Hepatocyte (in vitro differentiated cells): ENCODE data around the gene RBM38. TPM values are rescaled to one million over a fixed set of nuclear protein-coding genes. Genes with fewer than 3 reads are reported as not detected.

Experiments
- DNase-seq: peaks from one replicate; pipeline ENCODE4 v3.0.0-alpha.2; 2016; ENCODE audit warnings: low spot score
- H2AFZ ChIP-seq: fragments of 200-600 bp; sonication (generic); 2 replicates; pipeline ENCODE4 v1.6.0; 2016; ENCODE audit warnings: antibody characterized with exemption, mild to moderate bottlenecking
- H3K27ac ChIP-seq: fragments of 200-600 bp; sonication (generic); 2 replicates; pipeline ENCODE4 v1.5.1; 2016; ENCODE audit warnings: mild to moderate bottlenecking
- H3K27me3 ChIP-seq: fragments of 200-600 bp; sonication (generic); 2 replicates; pipeline ENCODE4 v1.6.1; 2016
- H3K36me3 ChIP-seq: fragments of 200-600 bp; sonication (generic); replicated peaks from 2 replicates; pipeline ENCODE4 v1.5.1; 2016; ENCODE audit warnings: low read depth; ENCODE audit not compliant: insufficient read depth
- H3K4me1 ChIP-seq: fragments of 200-600 bp; sonication (generic); 2 replicates; pipeline ENCODE4 v1.5.1; 2016; ENCODE audit warnings: mild to moderate bottlenecking, moderate library complexity; ENCODE audit not compliant: insufficient read depth
- H3K4me2 ChIP-seq: fragments of 200-600 bp; sonication (generic); 2 replicates; pipeline ENCODE4 v1.6.0; 2016
- H3K4me3 ChIP-seq: fragments of 200-600 bp; sonication (generic); 2 replicates; pipeline ENCODE4 v1.5.1; 2016; ENCODE audit warnings: mild to moderate bottlenecking
- H3K79me2 ChIP-seq: fragments of 200-600 bp; sonication (generic); 2 replicates; pipeline ENCODE4 v1.6.0; 2017; ENCODE audit warnings: mild to moderate bottlenecking
- H3K9me2 ChIP-seq: fragments of 200-600 bp; sonication (generic); replicated peaks from 2 replicates; pipeline ENCODE4 v1.6.0; 2017; ENCODE audit warnings: mild to moderate bottlenecking; ENCODE audit not compliant: insufficient read depth
- H3K9me3 ChIP-seq: fragments of 200-600 bp; sonication (generic); 2 replicates; pipeline ENCODE4 v1.5.1; 2016; ENCODE audit warnings: low read depth, mild to moderate bottlenecking
- H4K20me1 ChIP-seq: fragments of 200-600 bp; sonication (generic); 2 replicates; pipeline ENCODE4 v1.6.0; 2016; ENCODE audit warnings: mild to moderate bottlenecking; ENCODE audit not compliant: insufficient read depth, poor library complexity, severe bottlenecking
- CTCF ChIP-seq: fragments of 200-600 bp; sonication (generic); IDR thresholded peaks from 2 replicates; pipeline ENCODE4 v1.5.1; 2016; ENCODE audit warnings: antibody characterized with exemption, mild to moderate bottlenecking; ENCODE audit not compliant: poor library complexity
- EZH2 ChIP-seq: fragments of 200-600 bp; sonication (generic); IDR thresholded peaks from 2 replicates; pipeline ENCODE4 v1.6.1; 2016; ENCODE audit warnings: antibody characterized with exemption, mild to moderate bottlenecking, borderline replicate concordance
- EZH2phosphoT487 ChIP-seq: fragments of 200-600 bp; sonication (generic); IDR thresholded peaks from one replicate; pipeline ENCODE4 v1.6.1; 2018; ENCODE audit warnings: antibody characterized with exemption, mild to moderate bottlenecking, low read depth, moderate library complexity; ENCODE audit not compliant: unreplicated experiment, severe bottlenecking
- WGBS: methylation state at CpG from one replicate; pipeline ENCODE4 v1.1.6; 2016; ENCODE audit warnings: low lambda C conversion rate; ENCODE audit errors: missing lambda C conversion rate; 5-methylcytosine and 5-hydroxymethylcytosine counted together
- polyA plus RNA-seq: library from polyadenylated mRNA; unstranded; fragments of >200 nt; fragmentation: Nextera tagmentation; extraction: Ambion mirVana; gene quantifications from 2 replicates; pipeline ENCODE4 v1.2.1, GENCODE V29; 2016
- total RNA-seq: library from RNA; depleted of rRNA; stranded (reverse); fragments of >200 nt; gene quantifications from 2 replicates; pipeline ENCODE4 v1.2.3, GENCODE V29; 2014

RBM38 gene
- total and polyA plus RNA-seq, 2 experiments from 2014 or later: 16.1 to 19.6 TPM

DNA sequence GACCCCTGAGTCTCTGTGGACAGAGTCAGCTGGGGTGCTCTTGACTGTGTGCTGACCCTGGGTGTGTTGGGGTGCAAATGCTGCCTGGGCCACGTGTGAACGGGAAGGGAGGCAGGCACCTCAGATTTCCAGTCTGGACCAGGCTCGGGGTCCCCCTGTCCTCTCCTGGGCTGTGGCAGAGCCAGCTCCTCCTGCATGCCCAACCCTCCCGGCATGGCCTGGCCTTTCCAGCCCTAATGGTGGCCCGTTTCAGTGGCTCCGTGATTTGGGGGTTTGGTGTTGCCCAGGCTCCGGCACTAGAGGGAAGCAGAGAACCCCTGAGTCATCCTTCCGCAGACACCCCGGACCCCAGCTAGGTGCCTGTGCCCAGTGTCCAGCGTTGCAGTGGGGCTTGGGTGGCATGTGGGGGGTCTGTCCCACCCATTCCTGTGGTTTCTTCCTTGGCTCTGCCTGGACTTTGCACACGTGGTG, 9.1 kb downstream of the RBM38 start:
- H4K20me1 ChIP-seq: no peaks in the 10 kb centered on the region
- H3K4me2 ChIP-seq: no peak overlapping the region
- no peaks in the 10 kb centered on the region for H3K79me2 ChIP-seq
- H2AFZ ChIP-seq: no peak overlapping the region
- H3K27ac ChIP-seq: no peak overlapping the region
- no peaks in the 10 kb centered on the region for H3K36me3 ChIP-seq
- H3K4me3 ChIP-seq: no peak overlapping the region
- no peaks in the 10 kb centered on the region for H3K27me3 ChIP-seq
- H3K4me1 ChIP-seq: no peaks in the 10 kb centered on the region
- H3K9me3 ChIP-seq: no peaks in the 10 kb centered on the region
- no peaks in the 10 kb centered on the region for H3K9me2 ChIP-seq
- DNase-seq: no peak
- TF ChIP-seq CTCF (no peak), EZH2phosphoT487 (no peak), EZH2 (no peak)
- 81% methylated on average over 11 of the region's 11 CpGs for WGBS

- WGBS: 94% methylated on average over 21 of the region's 21 CpGs
- Histone ChIP-seq H3K4me3 (no peak overlapping the region), H3K79me2 (no peaks in the 10 kb centered on the region), H4K20me1 (no peaks in the 10 kb centered on the region), H3K4me2 (no peak overlapping the region), H3K9me3 (no peaks in the 10 kb centered on the region), H3K27me3 (no peaks in the 10 kb centered on the region), H3K4me1 (no peaks in the 10 kb centered on the region), H3K27ac (no peak overlapping the region), H2AFZ (no peak overlapping the region), H3K9me2 (no peaks in the 10 kb centered on the region), H3K36me3 (no peaks in the 10 kb centered on the region)
- no peak for DNase-seq
- TF ChIP-seq CTCF (no peak), EZH2 (no peak), EZH2phosphoT487 (no peak)
Measured at GRCh38 chr20:57400821-57401564, 9.8 kb downstream of the RBM38 start.

DNA sequence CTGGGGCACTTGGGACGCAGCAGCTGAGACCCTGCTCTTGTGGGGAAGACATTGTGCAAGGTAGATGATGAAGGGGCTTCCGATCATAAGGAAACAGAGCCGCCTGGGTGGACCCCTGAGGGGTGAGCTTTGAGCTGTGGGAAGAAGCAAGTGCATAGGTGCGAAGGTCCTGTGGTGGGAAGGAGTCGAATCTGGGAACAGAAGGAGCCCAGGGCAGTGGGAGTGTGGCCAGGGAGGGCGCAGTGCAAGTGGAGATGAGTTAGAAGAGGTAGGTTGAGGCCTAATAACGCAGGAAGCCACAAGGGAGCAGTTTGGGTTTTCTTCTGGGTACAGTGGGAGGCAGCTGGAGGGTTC, 10.3 kb downstream of the RBM38 start:
- WGBS: over 99% methylated on average over 7 of the region's 7 CpGs
- no peak overlapping the region for H3K4me3 ChIP-seq
- no peak overlapping the region for H3K27ac ChIP-seq
- no peaks in the 10 kb centered on the region for H3K9me2 ChIP-seq
- no peaks in the 10 kb centered on the region for H3K36me3 ChIP-seq
- H3K27me3 ChIP-seq: no peaks in the 10 kb centered on the region
- TF ChIP-seq EZH2 (no peak), EZH2phosphoT487 (no peak), CTCF (no peak)
- no peak for DNase-seq
- H3K79me2 ChIP-seq: no peaks in the 10 kb centered on the region
- H3K9me3 ChIP-seq: no peaks in the 10 kb centered on the region
- no peaks in the 10 kb centered on the region for H4K20me1 ChIP-seq
- H2AFZ ChIP-seq: no peak overlapping the region
- H3K4me1 ChIP-seq: no peaks in the 10 kb centered on the region
- H3K4me2 ChIP-seq: no peak overlapping the region
